GM12864 (cell line): Measurements from ENCODE around the gene SPATC1L.

ENCODE experiments used
- DNase-seq: peaks from one replicate; pipeline ENCODE4 v3.0.0-alpha.2; 2011; ENCODE audit warnings: low read depth
- H3K4me3 ChIP-seq: 2 replicates; pipeline ENCODE4 v1.5.1; 2011; ENCODE audit warnings: mild to moderate bottlenecking, low read depth, low read length, control low read depth
- CTCF ChIP-seq: IDR thresholded peaks from 2 replicates; pipeline ENCODE4 v1.5.1; 2011; ENCODE audit warnings: low read depth, mild to moderate bottlenecking, moderate library complexity, low read length, control low read depth, inconsistent platforms; ENCODE audit errors: missing control alignments

The SPATC1L gene

GRCh38 chr21:46114963-46115362 lies 69.3 kb downstream of the SPATC1L start:
- TF ChIP-seq CTCF, result no peak
- no peak for DNase-seq
- no peak overlapping the region for H3K4me3 ChIP-seq

GRCh38 chr21:46113497-46114176 lies 70.6 kb downstream of the SPATC1L start:
- no peak overlapping the region for H3K4me3 ChIP-seq
- no peak for TF ChIP-seq CTCF
- no peak for DNase-seq

- no peak overlapping the region for H3K4me3 ChIP-seq
- DNase-seq, result no peak
- TF ChIP-seq CTCF, result no peak
Measured at GRCh38 chr21:46112725-46113215, 71.5 kb downstream of the SPATC1L start.

GRCh38 chr21:46111857-46112724 lies 72.2 kb downstream of the SPATC1L start:
- no peak for TF ChIP-seq CTCF
- DNase-seq, result no peak
- H3K4me3 ChIP-seq, result no peak overlapping the region

GRCh38 chr21:46111193-46111571 lies 73.1 kb downstream of the SPATC1L start:
- no peak for DNase-seq
- TF ChIP-seq CTCF, result no peak
- H3K4me3 ChIP-seq, result no peak overlapping the region
